ENCODE measurements around the gene PSAPL1.

GRCh38 chr4:7414046-7414445, 20.7 kb downstream of the PSAPL1 start:
- no peak for TF ChIP-seq ARID2 (IDR thresholded peaks at IDR 0.05)
- TF ChIP-seq POLR2A (conservative IDR thresholded peaks at IDR 0.05): no peak
- TF ChIP-seq, protein P1, sequence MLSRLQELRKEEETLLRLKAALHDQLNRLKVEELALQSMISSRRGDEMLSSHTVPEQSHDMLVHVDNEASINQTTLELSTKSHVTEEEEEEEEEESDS (CRISPR knock-in tag; IDR thresholded peaks at IDR 0.05): no peak
- no peak for TF ChIP-seq DNMT1 (IDR thresholded peaks at IDR 0.05)
- no peak for TF ChIP-seq SP1 (CRISPR knock-in tag; IDR thresholded peaks at IDR 0.05)
- no peak for TF ChIP-seq ZNF121 (CRISPR knock-in tag; conservative IDR thresholded peaks at IDR 0.05)
- TF ChIP-seq DACH1 (IDR thresholded peaks at IDR 0.05; ENCODE audit: partially characterized antibody): no peak
- no peak for TF ChIP-seq ATF1 (CRISPR knock-in tag; IDR thresholded peaks at IDR 0.05)
- no peak for TF ChIP-seq ATF1 (tag; IDR thresholded peaks at IDR 0.05)
- no peak for TF ChIP-seq PHB2 (IDR thresholded peaks at IDR 0.05; ENCODE audit: low read depth)
- TF ChIP-seq FOXJ3 (CRISPR knock-in tag; IDR thresholded peaks at IDR 0.05): no peak
